LNCaP clone FGC (cell line): ENCODE data around the gene TEAD1.

Source experiments
- DNase-seq: peaks from one replicate; pipeline ENCODE4 v3.0.0-alpha.2; 2011; ENCODE audit warnings: low read depth
- H3K4me3 ChIP-seq: 2 replicates; pipeline ENCODE4 v1.5.1; 2011; ENCODE audit warnings: mild to moderate bottlenecking, low read depth, low read length, control low read depth
- CTCF ChIP-seq: IDR thresholded peaks from 2 replicates; pipeline ENCODE4 v1.5.1; 2012; ENCODE audit warnings: mild to moderate bottlenecking; ENCODE audit not compliant: control insufficient read depth, insufficient read depth; ENCODE audit errors: extremely low read depth

Gene TEAD1

GRCh38 chr11:12694183-12694531 lies 19.9 kb downstream of the TEAD1 start:
- peak overlapping the region; percentile 23; the same call in 1 of the 2 replicates for H3K4me3 ChIP-seq
- DNase-seq: no peak
- TF ChIP-seq CTCF: no peak

- DNase-seq: no peak
These were observed 21.1 kb downstream of the TEAD1 start for GRCh38 chr11:12695221-12695794.

GRCh38 chr11:12695873-12696272 lies 21.7 kb downstream of the TEAD1 start:
- no peak for DNase-seq
- H3K4me3 ChIP-seq: no peak overlapping the region
- TF ChIP-seq CTCF: no peak

More at GRCh38 chr11:12695221-12695794, 21.1 kb downstream of the TEAD1 start:
- H3K4me3 ChIP-seq: no peak overlapping the region
- TF ChIP-seq CTCF: no peak

- no peak overlapping the region for H3K4me3 ChIP-seq
- TF ChIP-seq CTCF: no peak
- DNase-seq: no peak
These were observed 22.8 kb downstream of the TEAD1 start for GRCh38 chr11:12696911-12697581.

GRCh38 chr11:12698048-12698447 lies 23.8 kb downstream of the TEAD1 start:
- DNase-seq: no peak
- no peak overlapping the region for H3K4me3 ChIP-seq
- no peak for TF ChIP-seq CTCF

GRCh38 chr11:12701811-12702592 lies 27.8 kb downstream of the TEAD1 start:
- no peak for DNase-seq
- H3K4me3 ChIP-seq: no peak overlapping the region
- no peak for TF ChIP-seq CTCF
